Activated CD8-positive, alpha-beta memory T cell treated with anti-CD3 and anti-CD28 coated beads, Interleukin-2, amount 50 U/mL, for 24 hours (primary cell): ENCODE data around the gene SUMF1.

Experiments
- DNase-seq: peaks from one replicate; pipeline ENCODE4 v3.0.0-alpha.2; 2020; ENCODE audit errors: extremely low read depth

Gene SUMF1

GRCh38 chr3:4416427-4416945 lies 50.6 kb downstream of the SUMF1 start:
- DNase-seq = no peak

DNA sequence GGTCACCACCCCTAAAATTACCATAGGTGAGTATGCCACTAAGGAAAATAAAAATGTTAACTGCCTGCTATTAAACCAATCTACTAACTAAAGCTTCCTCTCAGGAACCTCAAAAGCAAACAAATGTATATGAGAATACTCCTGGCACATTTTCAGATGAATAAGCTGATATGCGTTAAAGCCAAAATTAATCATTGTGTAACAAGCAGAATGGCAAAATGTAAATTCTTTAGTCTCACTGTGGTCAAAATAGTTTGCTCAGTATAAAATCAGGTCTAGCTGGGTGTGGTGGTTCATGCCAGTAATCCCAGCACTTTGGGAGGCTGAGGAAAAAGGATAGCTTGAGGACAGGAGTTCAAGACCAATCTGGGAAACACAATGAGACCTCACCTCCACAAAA lies 53.6 kb downstream of the SUMF1 start:
- no peak for DNase-seq

- no peak for DNase-seq
These were observed 55.2 kb downstream of the SUMF1 start for GRCh38 chr3:4411833-4412232.

DNA sequence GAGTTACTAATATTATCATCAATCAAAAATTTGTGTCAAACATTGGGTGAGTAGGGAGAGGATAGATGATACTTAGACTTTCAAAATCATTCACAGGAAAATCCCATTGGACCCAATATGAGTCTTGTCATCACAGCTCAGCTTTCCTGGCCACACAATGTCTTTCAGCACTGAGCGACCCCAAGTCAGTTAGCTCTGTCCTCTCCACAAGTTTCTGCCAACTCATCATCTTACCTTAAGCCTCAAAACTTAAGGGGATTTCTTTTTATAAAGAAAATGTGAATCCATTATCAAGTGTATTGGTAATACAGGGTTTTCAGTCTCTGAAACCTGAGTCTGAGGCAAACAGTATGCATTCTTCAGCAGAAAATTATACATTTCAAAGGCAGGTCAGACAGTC lies 55.8 kb downstream of the SUMF1 start:
- DNase-seq = no peak

DNA sequence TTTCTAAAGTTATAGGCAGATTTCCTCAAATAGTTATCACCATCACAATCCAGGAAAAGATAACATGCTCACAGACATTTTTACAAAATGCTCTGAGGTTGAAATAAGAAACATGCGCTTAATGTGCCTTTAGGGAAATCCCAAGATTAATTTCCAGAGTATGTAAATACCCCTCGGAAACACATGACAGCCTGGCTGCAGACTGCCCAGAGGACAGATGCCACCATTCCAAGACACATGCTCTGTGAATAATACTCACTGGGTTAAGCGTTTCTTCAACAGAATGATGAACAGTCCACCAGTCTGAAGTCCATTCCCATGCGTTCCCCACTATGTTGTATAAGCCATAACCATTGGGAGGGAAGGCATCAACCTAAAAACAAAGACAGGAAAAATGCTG lies 56.5 kb downstream of the SUMF1 start:
- no peak for DNase-seq

- DNase-seq = no peak
These were observed 57.0 kb downstream of the SUMF1 start for GRCh38 chr3:4409971-4410573.

- DNase-seq = no peak
These were observed 57.7 kb downstream of the SUMF1 start for GRCh38 chr3:4409415-4409814.

GRCh38 chr3:4408958-4409357 lies 58.1 kb downstream of the SUMF1 start:
- DNase-seq = no peak

- DNase-seq = no peak
These were observed 59.1 kb downstream of the SUMF1 start for GRCh38 chr3:4407941-4408340.

DNA sequence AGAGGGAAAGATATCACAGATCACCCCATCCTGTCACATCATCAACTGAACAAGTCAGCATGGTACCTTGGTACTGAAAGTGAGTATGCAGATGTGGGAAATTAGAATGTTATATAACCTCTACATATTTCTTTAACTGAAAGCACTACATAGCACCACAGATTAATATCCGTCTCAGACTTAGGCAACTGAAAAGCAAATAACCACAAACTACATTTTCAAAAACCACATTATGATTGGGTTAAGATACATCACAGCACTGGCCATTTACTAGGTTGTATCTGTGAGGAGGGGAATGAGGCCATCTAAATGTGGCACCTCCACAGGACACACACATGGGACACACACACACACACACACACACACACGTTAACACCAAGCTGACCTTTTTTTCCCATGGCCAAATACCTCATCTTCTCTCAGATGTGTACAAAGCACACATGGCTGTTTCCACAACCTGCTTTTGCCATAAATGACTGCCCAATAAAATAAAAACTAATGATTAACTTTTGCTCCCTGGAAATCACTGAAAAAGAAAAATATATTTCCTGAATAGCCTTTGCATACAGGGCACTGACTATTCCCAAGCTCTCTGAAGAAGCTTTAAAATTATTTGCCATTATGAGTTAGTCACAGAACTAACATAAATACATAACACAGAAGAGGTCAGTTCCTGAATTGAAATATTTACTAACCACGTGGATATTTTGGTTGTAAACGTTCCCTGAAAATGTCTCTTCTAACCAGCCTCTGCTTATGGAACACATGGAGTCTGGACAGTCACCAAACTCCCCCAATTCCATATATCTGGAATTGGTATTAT lies 60.1 kb downstream of the SUMF1 start:
- no peak for DNase-seq

- no peak for DNase-seq
These were observed 62.2 kb downstream of the SUMF1 start for GRCh38 chr3:4404881-4405280.

DNA sequence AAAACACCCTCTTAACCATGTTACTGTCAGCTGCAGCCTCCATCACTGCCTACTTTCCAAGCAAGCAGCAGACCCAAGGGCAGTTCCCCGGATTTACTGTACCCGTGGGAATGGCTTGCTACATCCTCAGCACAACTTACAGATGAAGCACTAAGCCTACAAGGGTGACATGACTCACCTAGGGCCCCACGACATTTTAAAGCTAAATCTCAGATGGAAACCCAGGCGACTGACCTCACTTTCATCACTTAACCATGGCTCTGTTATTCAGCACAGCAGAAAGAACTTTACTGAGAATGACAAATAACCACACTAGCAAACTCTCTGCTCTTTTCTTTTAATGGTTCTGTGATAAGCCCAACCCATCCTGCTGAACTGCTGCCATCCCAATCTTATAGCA lies 65.6 kb downstream of the SUMF1 start:
- DNase-seq = no peak

DNA sequence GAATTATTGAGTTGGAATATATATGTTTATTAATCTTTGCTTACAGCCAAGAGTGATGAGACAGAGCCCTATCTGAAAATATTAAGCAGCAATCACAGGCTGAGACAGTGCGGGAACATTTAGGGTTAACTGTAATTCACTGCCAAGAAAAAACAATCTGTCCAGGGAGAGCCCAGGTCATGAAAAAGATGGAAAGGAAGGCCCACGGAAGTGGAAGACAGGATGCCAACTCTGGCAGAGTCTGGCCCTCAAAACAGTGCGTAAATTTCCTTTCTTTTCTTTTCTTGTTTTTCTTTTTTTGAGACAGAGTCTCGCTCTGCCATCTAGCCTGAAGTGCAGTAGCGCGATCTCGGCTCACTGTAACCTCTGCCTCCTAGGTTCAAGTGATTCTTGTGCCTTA lies 67.6 kb downstream of the SUMF1 start:
- no peak for DNase-seq

- DNase-seq = no peak
These were observed 68.2 kb downstream of the SUMF1 start for GRCh38 chr3:4398941-4399245.

DNA sequence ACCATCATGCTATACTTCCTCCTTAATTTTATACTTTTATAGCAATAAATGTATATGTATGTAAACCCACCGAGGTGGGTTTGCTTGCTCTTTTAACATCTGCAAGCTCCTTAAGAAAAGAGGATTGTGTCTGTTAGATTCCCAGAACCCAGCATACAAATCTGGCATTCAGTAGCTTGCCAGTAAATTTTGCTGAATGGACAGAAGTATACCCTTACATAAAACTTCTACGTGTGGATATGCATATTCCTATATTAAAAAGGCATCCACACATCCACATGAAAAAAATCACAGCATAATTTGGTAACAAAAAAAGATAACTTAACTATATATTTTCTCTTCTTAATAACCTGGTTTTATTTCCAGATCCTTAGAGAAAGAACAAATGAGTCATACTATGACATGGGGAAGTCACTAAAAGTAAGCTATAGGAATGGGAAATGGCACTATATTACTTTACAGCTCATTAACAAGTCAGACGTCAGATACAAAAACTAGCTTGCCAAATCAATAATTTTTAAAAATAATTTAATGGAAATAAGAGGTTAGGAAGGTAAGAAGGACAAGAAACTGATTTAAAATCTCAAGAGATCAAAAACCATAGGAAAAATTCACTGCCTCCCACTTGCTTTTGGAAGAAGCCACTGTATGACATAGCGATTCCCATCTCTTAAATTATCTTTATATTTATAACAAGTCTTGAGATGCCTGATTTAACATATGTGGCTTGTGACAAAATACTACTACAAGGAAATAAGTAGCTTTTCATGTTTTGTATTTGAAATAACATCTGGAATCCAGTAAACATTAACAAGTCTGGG lies 68.7 kb downstream of the SUMF1 start:
- DNase-seq = no peak

DNA sequence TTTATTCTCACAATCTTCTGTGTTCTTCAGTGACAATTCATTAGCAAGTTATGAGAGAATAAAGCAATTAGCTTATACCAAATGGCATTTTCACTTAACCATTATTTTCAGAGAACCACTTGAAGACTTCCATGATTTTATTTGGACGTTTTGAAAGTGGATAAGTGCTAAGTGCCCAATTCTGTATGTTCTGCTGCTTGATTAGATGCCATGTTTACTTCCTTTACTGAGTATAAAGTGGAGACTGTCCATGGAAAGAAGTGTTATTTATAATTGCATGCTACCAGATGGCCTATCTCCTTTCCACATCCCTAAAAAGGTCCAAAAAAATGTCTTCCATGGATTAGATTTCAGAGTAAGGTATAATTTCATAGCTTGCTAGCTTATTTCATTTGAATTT lies 69.6 kb downstream of the SUMF1 start:
- no peak for DNase-seq

GRCh38 chr3:4396542-4396941 lies 70.5 kb downstream of the SUMF1 start:
- no peak for DNase-seq

- DNase-seq = no peak
These were observed 71.1 kb downstream of the SUMF1 start for GRCh38 chr3:4396006-4396405.

DNA sequence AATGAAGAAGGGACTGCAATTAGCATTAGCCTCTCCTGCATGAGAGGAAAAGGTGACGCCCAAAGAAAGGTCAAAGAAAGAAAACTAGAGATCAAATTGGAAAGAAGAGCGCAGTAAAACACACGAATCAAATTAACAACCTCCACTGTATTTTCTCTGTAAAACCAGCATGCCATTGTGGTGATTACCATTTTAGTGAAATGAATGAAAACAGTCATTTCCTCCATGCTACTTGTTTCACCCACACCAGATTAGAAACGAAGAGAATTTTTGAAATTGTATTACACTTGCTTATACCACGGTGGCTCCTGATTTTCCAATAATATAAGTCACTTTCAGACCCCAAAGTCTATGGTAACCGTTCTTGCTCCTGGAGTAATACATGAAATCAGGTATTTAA lies 71.6 kb downstream of the SUMF1 start:
- DNase-seq = no peak

- no peak for DNase-seq
These were observed 72.5 kb downstream of the SUMF1 start for GRCh38 chr3:4394567-4394966.

- no peak for DNase-seq
These were observed 73.0 kb downstream of the SUMF1 start for GRCh38 chr3:4394048-4394447.

DNA sequence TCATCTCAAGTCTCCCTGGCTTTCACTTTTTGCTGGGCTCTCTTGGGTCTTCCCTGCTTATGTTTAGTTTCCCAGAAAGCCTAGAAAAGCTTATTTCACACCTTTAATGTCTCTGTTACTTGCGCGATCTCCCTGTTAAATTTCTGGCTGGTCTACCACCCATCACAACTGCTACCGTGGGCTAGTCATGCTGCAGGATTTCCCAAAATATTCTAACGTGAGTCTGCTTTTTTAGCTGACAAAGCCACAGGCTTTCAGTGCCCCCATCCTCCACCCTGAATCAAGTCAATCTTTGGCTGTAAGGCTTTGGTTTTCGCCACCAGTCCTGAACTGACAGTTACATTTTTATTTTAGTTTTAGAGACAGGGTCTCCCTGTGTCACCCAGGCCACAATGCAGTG lies 74.1 kb downstream of the SUMF1 start:
- no peak for DNase-seq
